SK-N-SH treated with all-trans-retinoic acid at 6 μM for 48 hours (cell line): ENCODE results near the gene HLA-DMA.

Experiments
- BACH2 ChIP-seq: fragments of 250-450 bp; sonication (Bioruptor Pico); IDR thresholded peaks from 2 replicates; pipeline ENCODE4 v1.9.0; 2021; ENCODE audit warnings: mild to moderate bottlenecking, borderline replicate concordance
- ZNF70 ChIP-seq: fragments of 450-650 bp; formaldehyde crosslinking; IDR thresholded peaks from 2 replicates; pipeline ENCODE4 v1.5.0; 2020; ENCODE audit warnings: mild to moderate bottlenecking, moderate library complexity
- TF ChIP-seq, protein P1 (sequence below): fragments of 250-450 bp; sonication (Bioruptor Pico); IDR thresholded peaks from 2 replicates; pipeline ENCODE4 v1.8.0; 2020; ENCODE audit warnings: mild to moderate bottlenecking, moderate library complexity, borderline replicate concordance

DNA sequence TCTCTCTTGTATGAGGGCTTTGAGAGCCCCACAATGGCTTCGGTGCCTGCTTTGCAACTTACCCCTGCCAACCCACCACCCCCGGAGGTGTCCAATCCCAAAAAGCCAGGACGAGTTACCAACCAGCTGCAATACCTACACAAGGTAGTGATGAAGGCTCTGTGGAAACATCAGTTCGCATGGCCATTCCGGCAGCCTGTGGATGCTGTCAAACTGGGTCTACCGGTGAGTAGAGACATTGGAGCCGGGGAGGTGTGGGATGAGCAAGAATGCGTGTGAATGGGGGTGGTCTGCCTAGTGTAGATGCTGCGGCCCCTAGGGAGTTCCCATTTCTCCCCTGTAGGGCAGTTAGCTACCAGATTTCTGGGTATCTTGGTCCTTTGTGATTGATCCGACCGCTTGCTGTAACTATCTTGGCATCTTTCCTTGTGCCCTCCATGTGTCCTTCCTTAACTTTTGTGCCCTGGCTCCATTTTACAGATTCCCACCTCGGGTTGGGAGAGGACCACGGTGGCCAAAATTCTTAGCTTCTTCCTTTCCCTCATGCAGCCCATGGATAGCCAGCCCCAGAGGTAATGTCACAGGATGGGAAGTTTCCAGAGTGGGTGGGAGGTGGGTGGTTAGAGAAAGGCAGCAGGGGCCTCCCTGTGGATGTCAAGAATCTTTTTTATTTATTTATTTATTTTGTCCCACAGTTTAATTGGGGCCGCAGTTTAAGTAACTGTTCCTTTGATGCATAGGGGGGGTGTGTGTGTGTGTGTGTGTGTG lies 21.8 kb upstream of the HLA-DMA start:
- TF ChIP-seq, protein P1, sequence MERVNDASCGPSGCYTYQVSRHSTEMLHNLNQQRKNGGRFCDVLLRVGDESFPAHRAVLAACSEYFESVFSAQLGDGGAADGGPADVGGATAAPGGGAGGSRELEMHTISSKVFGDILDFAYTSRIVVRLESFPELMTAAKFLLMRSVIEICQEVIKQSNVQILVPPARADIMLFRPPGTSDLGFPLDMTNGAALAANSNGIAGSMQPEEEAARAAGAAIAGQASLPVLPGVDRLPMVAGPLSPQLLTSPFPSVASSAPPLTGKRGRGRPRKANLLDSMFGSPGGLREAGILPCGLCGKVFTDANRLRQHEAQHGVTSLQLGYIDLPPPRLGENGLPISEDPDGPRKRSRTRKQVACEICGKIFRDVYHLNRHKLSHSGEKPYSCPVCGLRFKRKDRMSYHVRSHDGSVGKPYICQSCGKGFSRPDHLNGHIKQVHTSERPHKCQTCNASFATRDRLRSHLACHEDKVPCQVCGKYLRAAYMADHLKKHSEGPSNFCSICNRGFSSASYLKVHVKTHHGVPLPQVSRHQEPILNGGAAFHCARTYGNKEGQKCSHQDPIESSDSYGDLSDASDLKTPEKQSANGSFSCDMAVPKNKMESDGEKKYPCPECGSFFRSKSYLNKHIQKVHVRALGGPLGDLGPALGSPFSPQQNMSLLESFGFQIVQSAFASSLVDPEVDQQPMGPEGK (CRISPR knock-in tag) = no peak
- TF ChIP-seq ZNF70 = no peak
- TF ChIP-seq BACH2 (CRISPR knock-in tag) = no peak
